ENCODE results near the gene AFMID.
"Not testable (repeated sequence)": the region's sequence is repeated elsewhere in the genome, so short reads cannot be mapped to it uniquely, and the experiment has no call there.

The AFMID gene

GRCh38 chr17:78164748-78165607 is 22.2 kb upstream of the AFMID start:
- no peak for TF ChIP-seq CTCF (IDR thresholded peaks at IDR 0.05; ENCODE audit: low read depth, low read length)

GRCh38 chr17:78166416-78166815 is 20.7 kb upstream of the AFMID start:
- no peak for TF ChIP-seq CTCF (IDR thresholded peaks at IDR 0.05; ENCODE audit: low read depth, low read length)
- no peak for DNase-seq (ENCODE audit: extremely low read depth, low read depth)

More at GRCh38 chr17:78164748-78165607, 22.2 kb upstream of the AFMID start:
- DNase-seq (ENCODE audit: extremely low read depth, low read depth): no peak

- no peak for TF ChIP-seq CTCF (IDR thresholded peaks at IDR 0.05; ENCODE audit: low read depth, low read length)
- no peak for DNase-seq (ENCODE audit: extremely low read depth, low read depth)
Measured at GRCh38 chr17:78168242-78168902, 18.8 kb upstream of the AFMID start, which contains the start of gene SYNGR2. Gene SYNGR2, plus strand, starts transcription at chr17:78168581. Its CDS starts 36 bp downstream, at chr17:78168617.

GRCh38 chr17:78168903-78169793 is 18.0 kb upstream of the AFMID start:
- TF ChIP-seq CTCF (IDR thresholded peaks at IDR 0.05; ENCODE audit: low read depth, low read length): no peak
- DNase-seq (ENCODE audit: extremely low read depth, low read depth): no peak

GRCh38 chr17:78170692-78171590 is 16.2 kb upstream of the AFMID start:
- DNase-seq (ENCODE audit: extremely low read depth, low read depth): no peak
- no peak for TF ChIP-seq CTCF (IDR thresholded peaks at IDR 0.05; ENCODE audit: low read depth, low read length)

- not testable (repeated sequence) for DNase-seq (ENCODE audit: extremely low read depth, low read depth)
Measured at GRCh38 chr17:78171591-78172248, 15.4 kb upstream of the AFMID start.

Data from AG09319 (cell line).